CD4-positive, alpha-beta T cell treated with Interleukin-15 for 1 hour (primary cell): ENCODE data around the gene MYPN.
"Not testable (repeated sequence)": the region's sequence is repeated elsewhere in the genome, so short reads cannot be mapped to it uniquely, and the experiment has no call there.

ENCODE experiments used
- DNase-seq: peaks from one replicate; pipeline ENCODE4 v3.0.0-alpha.2; 2020

The MYPN gene

GRCh38 chr10:68175949-68176348, 66.7 kb downstream of the MYPN start:
- no peak for DNase-seq

DNA sequence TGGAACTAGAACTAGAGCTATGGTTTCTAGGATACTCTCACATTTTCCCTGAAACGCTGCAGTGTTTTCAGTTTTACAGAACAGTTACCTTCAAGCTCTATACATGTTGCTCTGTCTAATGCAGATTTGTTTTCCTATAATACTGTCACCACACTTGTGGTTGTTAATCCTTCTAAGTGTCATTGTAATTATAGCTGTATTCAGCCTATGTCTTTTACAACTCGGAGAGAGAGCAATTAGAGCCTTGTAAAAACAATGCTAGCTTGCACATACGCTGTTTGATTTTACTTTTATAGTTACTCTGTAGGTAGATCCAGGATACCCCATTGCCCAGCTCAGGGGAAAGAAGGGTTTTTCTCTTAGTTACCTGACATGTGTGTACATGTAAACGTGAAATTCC, 67.5 kb downstream of the MYPN start:
- DNase-seq: no peak

- DNase-seq: no peak
Measured at GRCh38 chr10:68178592-68178991, 69.3 kb downstream of the MYPN start.

DNA sequence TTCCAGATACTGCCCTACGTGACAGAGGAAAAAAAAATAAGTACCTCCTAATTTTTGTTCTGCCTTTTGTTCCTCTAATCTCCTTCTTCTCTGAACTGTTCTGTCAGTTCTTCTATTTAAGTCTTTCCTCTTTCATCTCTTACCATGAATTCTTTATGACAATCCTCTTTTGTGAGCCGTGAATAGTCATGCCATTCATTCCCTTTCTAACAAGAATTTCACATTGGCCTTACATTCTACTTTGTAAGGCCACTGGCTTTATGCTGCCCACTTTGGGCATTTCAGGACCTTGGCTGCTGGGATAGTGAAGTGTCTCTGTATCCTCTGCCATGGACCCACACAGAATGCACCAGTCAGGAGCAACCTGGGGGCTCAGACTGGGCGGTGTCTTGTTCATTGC, 69.7 kb downstream of the MYPN start:
- no peak for DNase-seq

- DNase-seq: no peak
Measured at GRCh38 chr10:68180490-68180889, 71.2 kb downstream of the MYPN start.

DNA sequence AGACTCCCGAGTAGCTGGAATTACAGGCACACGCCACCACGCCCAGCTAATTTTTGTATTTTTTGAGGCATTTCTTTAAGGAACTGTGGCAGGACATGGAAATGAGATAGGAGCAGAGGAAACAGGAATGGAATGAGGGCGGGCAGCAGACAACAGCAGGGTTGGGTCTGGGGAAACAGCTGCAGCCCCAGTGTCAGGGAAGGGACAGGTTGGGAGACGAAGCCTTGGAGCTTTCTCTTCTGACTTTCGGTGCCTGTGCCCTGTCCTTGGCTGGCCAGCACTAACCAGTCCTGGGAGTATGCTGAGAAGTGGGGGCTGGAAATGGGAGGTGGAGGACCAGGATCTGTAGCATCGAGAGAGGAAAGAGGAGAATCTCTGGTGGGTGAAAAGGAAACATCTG, 75.3 kb downstream of the MYPN start:
- DNase-seq: no peak

DNA sequence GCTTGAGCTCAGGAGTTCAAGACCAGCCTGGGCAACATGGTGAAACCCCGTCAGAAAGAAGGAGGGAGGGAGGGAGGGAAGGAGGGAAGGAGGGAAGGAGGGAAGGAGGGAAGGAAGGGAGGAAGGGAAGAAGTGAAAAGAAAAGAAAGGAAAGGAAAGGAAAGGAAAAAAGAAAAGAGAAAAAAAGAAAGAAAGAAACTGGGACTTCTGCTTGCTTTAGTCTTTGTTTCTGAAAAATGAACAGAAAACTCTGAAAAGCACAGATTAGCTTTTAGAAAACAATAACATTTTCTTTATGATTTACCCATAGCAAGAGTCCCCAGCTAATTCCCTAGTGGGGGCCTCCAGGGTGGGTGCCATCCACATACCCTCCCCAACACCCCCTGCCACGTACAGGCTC, 75.8 kb downstream of the MYPN start:
- no peak for DNase-seq

DNA sequence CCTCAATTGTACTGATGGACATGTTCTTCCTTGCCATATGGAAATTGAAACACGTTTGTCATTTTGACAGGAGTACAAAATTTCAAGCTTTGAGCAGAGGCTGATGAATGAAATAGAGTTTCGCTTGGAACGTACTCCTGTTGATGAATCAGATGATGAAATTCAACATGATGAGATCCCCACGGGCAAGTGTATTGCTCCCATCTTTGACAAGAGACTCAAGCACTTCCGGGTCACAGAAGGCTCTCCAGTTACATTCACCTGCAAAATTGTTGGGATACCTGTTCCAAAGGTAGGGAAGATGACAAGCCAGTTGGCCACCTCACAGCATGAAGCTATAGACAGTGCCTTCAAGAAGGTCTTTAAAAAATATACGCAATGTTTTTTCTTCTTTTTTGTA, 79.5 kb downstream of the MYPN start:
- no peak for DNase-seq

- no peak for DNase-seq
Measured at GRCh38 chr10:68192113-68192512, 82.8 kb downstream of the MYPN start.

DNA sequence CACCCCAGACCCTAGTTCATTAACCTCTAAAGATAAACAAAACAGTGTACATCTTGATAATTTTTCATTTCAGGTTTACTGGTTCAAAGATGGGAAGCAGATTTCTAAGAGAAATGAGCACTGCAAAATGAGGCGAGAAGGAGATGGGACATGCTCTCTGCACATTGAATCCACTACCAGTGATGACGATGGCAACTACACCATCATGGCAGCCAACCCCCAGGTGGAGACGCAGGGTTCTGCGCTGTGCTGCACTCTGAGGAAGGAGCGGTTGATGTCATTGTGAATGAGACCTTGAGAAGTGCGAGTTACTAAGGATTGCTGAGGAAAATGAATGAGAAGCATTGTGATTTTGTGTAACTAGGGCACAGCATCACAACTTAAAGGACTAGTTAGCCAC, 85.0 kb downstream of the MYPN start:
- DNase-seq: no peak

GRCh38 chr10:68195776-68196175, 86.5 kb downstream of the MYPN start:
- not testable (repeated sequence) for DNase-seq

- DNase-seq: no peak
Measured at GRCh38 chr10:68196701-68197100, 87.4 kb downstream of the MYPN start.

GRCh38 chr10:68202960-68203353, 93.7 kb downstream of the MYPN start:
- DNase-seq: peak; percentile 27

GRCh38 chr10:68208424-68209042, 99.2 kb downstream of the MYPN start:
- no peak for DNase-seq

DNA sequence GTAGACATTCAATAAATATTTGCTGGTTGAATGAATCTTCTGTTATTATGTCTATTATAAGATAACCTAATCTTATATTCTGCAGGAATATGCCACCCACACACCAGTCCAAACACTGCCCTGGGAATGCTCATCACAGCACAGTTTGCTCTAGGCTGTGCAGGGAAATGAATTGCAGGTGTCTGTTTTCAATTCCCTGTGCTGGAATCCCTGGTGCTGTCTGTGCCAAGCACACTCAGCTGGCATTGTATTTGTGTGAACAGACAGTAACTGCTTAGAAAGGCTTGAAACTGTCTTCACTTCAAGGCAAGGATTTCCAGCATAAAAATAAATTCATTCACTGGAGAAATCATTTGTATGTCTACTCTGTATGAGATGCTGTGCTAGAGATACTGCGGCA, 102.4 kb downstream of the MYPN start:
- DNase-seq: no peak

DNA sequence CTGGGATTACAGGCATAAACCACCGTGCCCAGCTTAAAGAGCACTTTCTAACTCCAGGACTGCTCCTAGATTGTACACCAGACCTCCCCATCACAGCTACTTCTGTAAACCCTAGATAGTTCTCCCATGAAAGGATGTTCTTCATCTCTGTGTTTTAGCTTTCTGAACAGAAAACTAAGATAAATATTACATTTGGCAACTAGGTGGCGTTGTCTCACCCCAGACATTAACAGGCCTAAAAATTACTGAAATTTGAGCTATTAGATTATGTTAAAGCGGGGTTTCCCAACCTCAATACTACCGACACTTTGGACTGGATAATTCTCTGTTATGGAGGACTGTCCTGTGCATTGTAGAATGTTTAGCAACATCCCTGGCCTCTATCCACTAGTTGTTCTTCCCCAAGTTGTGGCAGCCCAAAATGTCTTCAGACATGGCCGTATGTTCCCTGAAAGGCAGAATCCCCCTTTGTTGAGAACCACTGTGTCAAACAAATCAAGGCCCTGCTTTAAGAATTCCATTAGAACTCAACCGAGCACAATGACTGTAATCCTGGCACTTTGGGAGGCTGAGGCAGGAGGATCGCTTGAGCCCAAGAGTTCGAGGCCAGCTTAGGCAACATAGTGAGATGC, 103.5 kb downstream of the MYPN start:
- DNase-seq: no peak

DNA sequence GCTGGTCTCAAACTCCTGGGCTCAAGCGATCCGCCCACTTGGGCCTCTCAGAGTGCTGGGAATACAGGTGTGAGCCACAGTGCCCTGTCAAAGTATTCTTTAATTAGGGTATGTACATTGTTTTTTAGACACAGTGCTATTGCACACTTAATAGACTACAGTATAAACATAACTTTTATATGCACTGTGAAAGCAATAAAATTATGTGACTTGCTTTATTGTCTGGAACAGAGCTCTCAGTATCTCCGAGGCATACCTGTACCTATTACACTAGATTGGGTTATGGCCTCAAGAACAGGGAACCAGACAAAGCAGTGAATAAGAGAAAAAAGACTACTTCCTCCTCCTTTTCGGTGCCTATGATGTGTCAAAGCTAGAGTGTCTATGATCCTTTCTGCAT, 109.5 kb downstream of the MYPN start:
- DNase-seq: no peak

GRCh38 chr10:68221196-68221595, 111.9 kb downstream of the MYPN start:
- DNase-seq: no peak

DNA sequence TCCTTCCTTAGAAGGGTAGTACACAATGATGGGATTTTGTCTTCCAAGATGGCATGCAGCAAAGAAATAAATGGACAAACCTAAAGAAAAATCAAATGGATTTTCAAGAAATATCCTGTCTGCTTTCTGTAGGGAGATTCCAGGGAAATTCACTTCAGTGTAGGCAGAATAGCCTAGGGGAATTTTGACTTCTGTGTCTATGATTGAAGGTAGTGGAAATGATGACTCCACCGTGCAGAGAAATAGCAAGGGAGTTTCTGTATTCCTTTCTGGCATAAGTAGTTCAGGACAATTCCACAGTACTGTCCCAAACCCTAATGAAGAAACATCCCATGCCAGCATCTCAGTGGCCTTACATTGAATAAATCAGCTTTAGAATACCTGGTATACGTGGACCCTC, 113.1 kb downstream of the MYPN start:
- no peak for DNase-seq

DNA sequence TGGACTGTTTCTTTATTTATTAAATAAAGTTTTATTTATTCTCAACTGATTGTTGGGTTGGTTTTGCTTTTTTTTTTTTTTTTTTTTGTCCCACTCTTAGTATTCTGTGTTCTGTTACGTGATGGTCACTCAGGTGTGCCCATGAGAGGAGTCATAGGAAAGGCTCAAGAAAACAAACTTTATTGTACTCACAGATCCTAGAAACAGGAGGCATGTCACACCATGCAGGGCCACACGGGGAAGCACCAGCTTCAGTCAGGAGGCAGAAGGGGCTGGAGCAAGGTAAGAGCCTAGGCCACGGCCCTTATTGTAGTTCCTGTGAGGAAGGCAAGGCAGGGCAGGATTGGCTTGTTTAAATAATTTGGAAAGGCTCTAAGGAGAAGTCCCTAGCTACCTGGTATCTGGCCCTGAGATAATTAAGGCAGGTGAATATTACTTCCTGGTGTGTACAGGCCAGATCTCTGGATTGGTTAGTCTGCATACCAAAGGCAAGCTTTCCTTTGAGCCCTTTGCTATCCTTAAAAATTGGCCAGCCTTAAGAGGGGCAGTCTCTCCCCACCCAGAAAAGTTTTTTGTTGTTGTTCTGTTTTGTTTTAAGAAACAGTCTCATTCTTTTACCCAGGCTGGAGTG, 114.4 kb downstream of the MYPN start:
- no peak for DNase-seq

DNA sequence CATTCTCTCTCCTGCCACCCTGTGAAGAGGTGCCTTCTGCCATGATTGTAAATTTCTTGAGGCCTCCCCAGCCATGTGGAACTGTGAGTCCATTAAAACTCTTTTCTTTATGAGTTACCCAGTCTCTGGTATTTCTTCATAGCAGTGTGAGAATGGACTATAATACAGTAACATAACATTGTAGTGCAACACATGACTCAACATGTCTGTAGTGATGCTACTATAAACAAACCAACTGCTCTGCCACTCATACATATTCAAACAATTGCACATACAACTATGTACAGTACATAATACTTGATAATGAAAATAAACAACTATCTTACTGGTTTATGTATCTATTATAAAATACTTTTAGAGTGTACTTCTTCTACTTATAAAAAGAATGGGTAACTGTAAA, 115.5 kb downstream of the MYPN start:
- no peak for DNase-seq

- DNase-seq: no peak
Measured at GRCh38 chr10:68230268-68230667, 121.0 kb downstream of the MYPN start.

DNA sequence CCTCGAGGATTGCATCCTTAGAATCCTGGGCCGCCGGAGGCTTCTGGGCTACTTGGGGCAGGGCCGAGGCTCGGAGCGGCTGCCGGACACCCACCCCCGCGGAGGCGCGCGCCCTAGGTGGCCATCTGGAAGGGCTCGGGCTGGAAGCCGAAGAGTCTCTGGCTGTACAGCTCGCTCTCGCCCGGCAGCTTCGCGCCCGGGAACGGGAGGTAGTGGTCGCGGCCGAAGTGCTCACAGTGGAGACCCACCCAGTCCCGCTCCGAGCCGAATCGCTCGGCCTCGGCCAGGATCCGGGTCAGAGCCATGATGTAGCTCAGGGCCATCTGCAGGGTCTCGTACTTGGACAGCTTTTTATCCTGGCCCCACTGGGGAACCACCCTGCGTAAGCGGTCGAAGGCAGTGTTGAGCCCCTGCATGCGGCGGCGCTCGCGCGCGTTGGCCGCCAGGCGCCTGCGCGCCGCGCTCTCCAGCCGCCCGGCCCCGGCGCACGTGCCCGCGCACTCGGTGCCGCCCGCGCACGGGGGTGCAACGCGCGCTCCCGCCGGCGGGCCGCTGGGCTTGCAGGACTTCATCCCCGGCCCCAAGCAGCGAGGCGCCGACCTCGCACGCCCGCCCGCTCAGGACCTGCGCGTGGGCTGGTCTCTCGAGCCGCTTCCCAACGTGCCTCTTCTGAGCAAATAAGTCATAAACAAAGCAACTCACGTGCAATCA, 122.0 kb downstream of the MYPN start:
- DNase-seq: peak; percentile 28

DNA sequence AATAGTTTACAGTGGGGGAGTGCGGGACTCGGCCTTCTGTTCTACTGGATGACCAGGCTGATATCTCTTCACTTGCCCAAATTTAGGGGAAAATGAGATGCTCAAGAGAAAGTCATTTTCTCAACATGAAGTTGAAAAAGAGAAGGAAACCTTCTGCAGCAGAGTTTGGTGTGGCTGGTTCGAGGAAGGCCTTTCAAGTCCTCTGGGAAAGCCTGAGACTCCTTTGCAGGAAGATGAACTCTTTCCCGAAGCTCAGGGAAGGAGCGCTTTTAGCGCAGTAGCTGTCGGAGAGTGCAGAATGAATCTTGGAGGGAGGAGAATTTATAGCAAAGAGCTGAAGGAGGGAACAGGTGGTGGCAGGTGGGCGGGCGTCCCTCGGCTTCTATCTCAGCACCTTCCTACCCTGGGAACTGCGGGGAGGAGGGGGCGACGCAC, 122.5 kb downstream of the MYPN start, which contains the start of gene ATOH7:
Gene ATOH7 (minus strand): TSS at position 297 of the 435 bp plus-strand sequence. CDS start 436 bp downstream, outside the sequence.
- no peak for DNase-seq
